ENCODE results near the gene RFT1. TPM values are rescaled to one million over a fixed set of nuclear protein-coding genes. Genes with fewer than 3 reads are reported as not detected.

The RFT1 gene
- total RNA-seq, 2 experiments from 2014 or later, result 42.5 to 42.9 TPM

GRCh38 chr3:53163444-53164387 is 33.5 kb upstream of the RFT1 start:
- ChIA-PET POLR2A (interaction anchor here (0.7 to 1.2 kb wide), 4 partner anchors 22 to 55 kb away, joined by 3 to 4 read pairs (median 3); no protein-coding TSS in a partner anchor), CTCF (interaction anchor here (1.3 to 2.3 kb wide), 5 partner anchors 29 to 53 kb away, joined by 3 to 9 read pairs (median 6); no protein-coding TSS in a partner anchor)
- Mint-ChIP-seq H3K27me3 (peaks cover 2% of the 10 kb centered on the region), H3K4me3 (no peak overlapping the region), H3K36me3 (ENCODE audit: low read depth) (no peaks in the 10 kb centered on the region), H3K9me3 (no peaks in the 10 kb centered on the region), H3K4me1 (ENCODE audit: low read depth) (peaks cover 27% of the 10 kb centered on the region), H3K27ac (no peak overlapping the region)
- DNase-seq (peak; percentile 17), ATAC-seq (no peak)
- intact Hi-C loops (cut with micrococcal nuclease), result no loop called here
- TF ChIP-seq CTCF (IDR thresholded peaks at IDR 0.05), result no peak

- POLR2A ChIA-PET, result interaction anchor here (1.2 kb wide), 1 partner anchor 31 kb away, joined by 4 read pairs; no protein-coding TSS in a partner anchor
- H3K9me3 Mint-ChIP-seq, result no peaks in the 10 kb centered on the region
- peaks cover 22% of the 10 kb centered on the region for H3K4me1 Mint-ChIP-seq (ENCODE audit: low read depth)
- H3K36me3 Mint-ChIP-seq (ENCODE audit: low read depth), result no peaks in the 10 kb centered on the region
- intact Hi-C loops (cut with micrococcal nuclease), result no loop called here
- DNase-seq (peak; percentile 57), ATAC-seq (peak; percentile 7)
- no peak for TF ChIP-seq CTCF (IDR thresholded peaks at IDR 0.05)
- peak overlapping the region; percentile 77 for H3K27ac Mint-ChIP-seq
- H3K27me3 Mint-ChIP-seq, result peaks cover 3% of the 10 kb centered on the region
- H3K4me3 Mint-ChIP-seq, result peak overlapping the region; percentile 79
- CTCF ChIA-PET, result interaction anchor here (1.3 to 2.3 kb wide), 3 partner anchors 28 to 52 kb away, joined by 3 to 9 read pairs (median 9); no protein-coding TSS in a partner anchor
Measured at GRCh38 chr3:53162672-53163443, 32.6 kb upstream of the RFT1 start.

- Mint-ChIP-seq H3K4me3 (peak overlapping the region; percentile 79), H3K27me3 (peaks cover 7% of the 10 kb centered on the region), H3K36me3 (ENCODE audit: low read depth) (no peaks in the 10 kb centered on the region), H3K4me1 (ENCODE audit: low read depth) (peaks cover 20% of the 10 kb centered on the region), H3K27ac (peak overlapping the region; percentile 78), H3K9me3 (no peaks in the 10 kb centered on the region)
- DNase-seq (peak; percentile 74), ATAC-seq (peak; percentile 37)
- intact Hi-C loops (cut with micrococcal nuclease), result no loop called here
- POLR2A ChIA-PET, result no interaction called here
- CTCF ChIA-PET, result interaction anchor here (2.2 to 2.3 kb wide), 2 partner anchors 28 to 34 kb away, joined by 9 read pairs; no protein-coding TSS in a partner anchor
- no peak for TF ChIP-seq CTCF (IDR thresholded peaks at IDR 0.05)
Measured at GRCh38 chr3:53161820-53162671, 31.8 kb upstream of the RFT1 start.

- POLR2A ChIA-PET, result interaction anchor here (1.9 kb wide), 1 partner anchor 31 kb away, joined by 13 read pairs; the partner anchor contains the start of gene RFT1
- Mint-ChIP-seq H3K36me3 (ENCODE audit: low read depth) (no peaks in the 10 kb centered on the region), H3K27ac (peak overlapping the region; percentile 78), H3K4me1 (ENCODE audit: low read depth) (peaks cover 20% of the 10 kb centered on the region), H3K4me3 (peak overlapping the region; percentile 79), H3K9me3 (no peaks in the 10 kb centered on the region), H3K27me3 (peaks cover 7% of the 10 kb centered on the region)
- ATAC-seq, result no peak
- CTCF ChIA-PET, result interaction anchor here (1.0 to 5.0 kb wide), 4 partner anchors 8 to 51 kb away, joined by 3 to 19 read pairs (median 8); no protein-coding TSS in a partner anchor
- intact Hi-C loops (cut with micrococcal nuclease), result no loop called here
- TF ChIP-seq CTCF (IDR thresholded peaks at IDR 0.05), result no peak
- peak; percentile 18 for DNase-seq
Measured at GRCh38 chr3:53161450-53161819, 31.2 kb upstream of the RFT1 start.

Measured in activated CD8-positive, alpha-beta T cell treated with anti-CD3 and anti-CD28 coated beads for 36 hours (primary cell).